H1 (cell line): Measurements from ENCODE around the gene LOXHD1. TPM values are rescaled to one million over a fixed set of nuclear protein-coding genes. Genes with fewer than 3 reads are reported as not detected.

ENCODE experiments used
- CTCF ChIA-PET: fragments of 300-600 bp; sonication (Branson Sonifier 250); formaldehyde crosslinking; loops from one replicate; lab custom pipeline; 2021; ENCODE audit not compliant: partially characterized antibody; lab: Charles Lee
- POLR2A ChIA-PET: fragments of 300-600 bp; sonication (Branson Sonifier 250); formaldehyde crosslinking; loops from one replicate; lab custom pipeline; 2021; ENCODE audit warnings: inconsistent platforms; ENCODE audit not compliant: partially characterized antibody; lab: Charles Lee
- DNase-seq, 2 experiments: peaks; one replicate each; pipeline versions ENCODE4 v3.0.0 to v3.0.0-alpha.2; 2010 to 2022; ENCODE audit warnings: low spot score in 2 of 2, low read depth in 1 of 2, mixed read lengths in 1 of 2
- FAIRE-seq: peaks from 2 replicates; lab custom pipeline; 2011; peaks lifted over from hg19 to GRCh38; lab: Jason Lieb, UNC
- H2AFZ ChIP-seq: 2 replicates; pipeline ENCODE4 v1.8.1; 2012; ENCODE audit warnings: low read length, inconsistent platforms
- H2AK5ac ChIP-seq: 2 replicates; pipeline ENCODE4 v1.6.1; 2013; ENCODE audit warnings: low read depth, low read length
- H2BK120ac ChIP-seq: replicated peaks from 2 replicates; pipeline ENCODE3; 2013; ENCODE audit warnings: low read depth, low read length, inconsistent platforms
- H2BK12ac ChIP-seq: 2 replicates; pipeline ENCODE4 v1.6.1; 2013; ENCODE audit warnings: low read depth, low read length
- H2BK15ac ChIP-seq: 2 replicates; pipeline ENCODE4 v1.6.1; 2013; ENCODE audit warnings: low read length
- H2BK20ac ChIP-seq: 2 replicates; pipeline ENCODE4 v1.6.1; 2013; ENCODE audit warnings: low read length
- H2BK5ac ChIP-seq: 2 replicates; pipeline ENCODE4 v1.6.1; 2013; ENCODE audit warnings: low read depth, low read length
- H3K14ac ChIP-seq: 2 replicates; pipeline ENCODE4 v1.6.1; 2013; ENCODE audit warnings: inconsistent platforms; ENCODE audit not compliant: insufficient read length
- H3K18ac ChIP-seq: 2 replicates; pipeline ENCODE4 v1.6.1; 2013; ENCODE audit warnings: low read length; ENCODE audit errors: extremely low read depth
- H3K23ac ChIP-seq: 2 replicates; pipeline ENCODE4 v1.6.1; 2013; ENCODE audit warnings: inconsistent platforms; ENCODE audit not compliant: insufficient read length
- H3K23me2 ChIP-seq: 2 replicates; pipeline ENCODE4 v1.6.1; 2013; ENCODE audit warnings: low read depth, low read length
- H3K27ac ChIP-seq: 2 replicates; pipeline ENCODE4 v1.6.1; 2011; ENCODE audit warnings: low read depth, low read length, inconsistent platforms
- H3K27me3 ChIP-seq, 4 experiments: replicated peaks in 1 of 4; 1 replicate in 1 of 4; 2 replicates in 3 of 4; pipeline versions ENCODE4 v1.6.1 to v1.8.1; 2011 to 2013; ENCODE audit warnings: low read length in 3 of 4, mild to moderate bottlenecking in 3 of 4, inconsistent platforms in 2 of 4, mixed read lengths in 2 of 4, moderate library complexity in 1 of 4; ENCODE audit not compliant: control insufficient read depth in 3 of 4, insufficient read depth in 3 of 4; ENCODE audit errors: extremely low read depth in 1 of 4
- H3K36me3 ChIP-seq, 4 experiments: 2 replicates each; pipeline versions ENCODE4 v1.6.1 to v1.8.1; 2011 to 2013; ENCODE audit warnings: mild to moderate bottlenecking in 4 of 4, low read length in 3 of 4, moderate library complexity in 2 of 4, control low read depth in 1 of 4, inconsistent platforms in 1 of 4; ENCODE audit not compliant: insufficient read depth in 4 of 4, control insufficient read depth in 2 of 4
- H3K4ac ChIP-seq: replicated peaks from 2 replicates; pipeline ENCODE3; 2013; ENCODE audit warnings: low read length, low read depth, mixed read lengths, inconsistent platforms; ENCODE audit not compliant: insufficient read length
- H3K4me1 ChIP-seq, 4 experiments: replicated peaks in 1 of 4; 1 replicate in 1 of 4; 2 replicates in 3 of 4; pipeline versions ENCODE4 v1.6.1 to v1.8.1; 2011 to 2013; ENCODE audit warnings: low read length in 3 of 4, inconsistent platforms in 2 of 4, mixed read lengths in 1 of 4; ENCODE audit not compliant: insufficient read depth in 4 of 4, control insufficient read depth in 3 of 4
- H3K4me2 ChIP-seq, 2 experiments: 2 replicates each; pipeline versions ENCODE4 v1.6.1 to v1.8.1; 2011 to 2013; ENCODE audit warnings: low read depth in 2 of 2, low read length in 2 of 2, control low read depth in 1 of 2, inconsistent platforms in 1 of 2, mild to moderate bottlenecking in 1 of 2; ENCODE audit not compliant: insufficient read depth in 1 of 2
- H3K4me3 ChIP-seq, 4 experiments: fragments of 200-600, 300-600 bp in 1 of 4; sonication (generic), shearing (Covaris generic), sonication (Bioruptor Twin) in 1 of 4; 2 replicates each; pipeline versions ENCODE4 v1.5.1 to v1.8.1; 2011 to 2016; ENCODE audit warnings: low read length in 4 of 4, low read depth in 3 of 4, control low read depth in 2 of 4, inconsistent platforms in 2 of 4, mild to moderate bottlenecking in 2 of 4, mixed read lengths in 1 of 4, moderate library complexity in 1 of 4; ENCODE audit not compliant: insufficient read depth in 2 of 4; ENCODE audit errors: extremely low read depth in 1 of 4
- H3K56ac ChIP-seq: replicated peaks from 2 replicates; pipeline ENCODE3; 2013; ENCODE audit warnings: low read depth, mild to moderate bottlenecking, mixed read lengths, low read length, inconsistent platforms; ENCODE audit not compliant: insufficient read length
- H3K79me1 ChIP-seq: 2 replicates; pipeline ENCODE4 v1.6.1; 2013; ENCODE audit warnings: low read depth, low read length, control low read depth
- H3K79me2 ChIP-seq, 2 experiments: 2 replicates each; pipeline versions ENCODE4 v1.6.1 to v1.8.1; 2012 to 2013; ENCODE audit warnings: low read length in 2 of 2, mild to moderate bottlenecking in 2 of 2, inconsistent platforms in 1 of 2; ENCODE audit not compliant: insufficient read depth in 2 of 2, control insufficient read depth in 1 of 2
- H3K9ac ChIP-seq, 4 experiments: replicated peaks in 1 of 4; 1 replicate in 1 of 4; 2 replicates in 3 of 4; pipeline versions ENCODE4 v1.6.1 to v1.8.1; 2011 to 2013; ENCODE audit warnings: low read depth in 3 of 4, low read length in 3 of 4, control low read depth in 2 of 4, mild to moderate bottlenecking in 2 of 4, moderate library complexity in 2 of 4, inconsistent platforms in 1 of 4; ENCODE audit errors: extremely low read depth in 1 of 4
- H3K9me3 ChIP-seq, 2 experiments: 2 replicates each; pipeline versions ENCODE4 v1.6.1 to v1.8.1; 2012 to 2013; ENCODE audit warnings: mild to moderate bottlenecking in 2 of 2, moderate library complexity in 2 of 2, control low read depth in 1 of 2, inconsistent platforms in 1 of 2, low read depth in 1 of 2, low read length in 1 of 2, mixed read lengths in 1 of 2; ENCODE audit not compliant: insufficient read depth in 2 of 2
- H4K20me1 ChIP-seq, 2 experiments: replicated peaks in 1 of 2; 2 replicates each; pipeline versions ENCODE3 to v1.8.1; 2011 to 2013; ENCODE audit warnings: inconsistent platforms in 2 of 2, low read length in 2 of 2, mild to moderate bottlenecking in 1 of 2; ENCODE audit not compliant: insufficient read depth in 2 of 2, control insufficient read depth in 1 of 2
- H4K5ac ChIP-seq: 2 replicates; pipeline ENCODE4 v1.6.1; 2013; ENCODE audit warnings: low read length, low read depth, mixed read lengths, inconsistent platforms; ENCODE audit not compliant: insufficient read length
- H4K8ac ChIP-seq: 2 replicates; pipeline ENCODE4 v1.8.0; 2013; ENCODE audit warnings: mild to moderate bottlenecking, moderate library complexity, low read length, inconsistent platforms; ENCODE audit not compliant: insufficient read depth; ENCODE audit errors: extremely low read depth
- H4K91ac ChIP-seq: replicated peaks from 2 replicates; pipeline ENCODE3; 2013; ENCODE audit warnings: low read length, mixed read lengths, inconsistent platforms; ENCODE audit not compliant: insufficient read length
- ATF3 ChIP-seq: IDR thresholded peaks from 2 replicates; pipeline ENCODE4 v1.6.1; 2011; ENCODE audit warnings: low read depth, mild to moderate bottlenecking, low read length; ENCODE audit not compliant: insufficient read depth
- RFX5 ChIP-seq: IDR thresholded peaks from 2 replicates; pipeline ENCODE4 v1.6.1; 2011; ENCODE audit warnings: low read depth, low read length, improper control_type of control experiment, borderline replicate concordance
- SIRT6 ChIP-seq: IDR thresholded peaks from one replicate; pipeline ENCODE4 v1.7.1; 2012; ENCODE audit warnings: low read length, inconsistent platforms
- SIX5 ChIP-seq: IDR thresholded peaks from 2 replicates; pipeline ENCODE4 v1.6.1; 2011; ENCODE audit warnings: mild to moderate bottlenecking, low read depth, low read length
- YY1 ChIP-seq: IDR thresholded peaks from 2 replicates; pipeline ENCODE4 v1.6.1; 2011; ENCODE audit warnings: low read depth, mild to moderate bottlenecking, low read length
- WGBS, 2 experiments: shearing (Covaris generic) in 1 of 2; methylation state at CpG; one replicate each; pipeline versions ENCODE4 v1.1.6 to v1.1.7; 2013 to 2015; ENCODE audit warnings: low lambda C conversion rate in 2 of 2, mixed read lengths in 2 of 2, inconsistent platforms in 1 of 2, low coverage in 1 of 2, missing lambda C conversion rate in 1 of 2; ENCODE audit not compliant: insufficient replicate concordance in 2 of 2, insufficient coverage in 1 of 2, insufficient read length in 1 of 2; ENCODE audit errors: extremely low coverage in 1 of 2, missing lambda C conversion rate in 1 of 2; 5-methylcytosine and 5-hydroxymethylcytosine counted together
- polyA plus RNA-seq, 7 experiments: library from polyadenylated mRNA; depleted of rRNA in 3 of 7; stranded (reverse) in 5 of 7; unstranded in 2 of 7; fragments of >200 nt in 5 of 7; fragments of 200-250 nt in 2 of 7; gene quantifications; 1 replicate in 5 of 7; 2 replicates in 1 of 7; 4 replicates in 1 of 7; pipeline versions ENCODE4 v1.2.1 to v1.2.3, GENCODE V29; 2011 to 2013; ENCODE audit warnings: missing spikeins in 2 of 7, mixed read lengths in 2 of 7
- total RNA-seq: library from RNA; stranded (reverse); fragmentation: NEBNext Ultra II Directional; extraction: Animal tissue kit (Norgen Biotek cat#: 25700); gene quantifications from 2 replicates; pipeline ENCODE4 v1.2.1, GENCODE V29; 2021

The LOXHD1 gene
- total and polyA plus RNA-seq, 2 of the 8 experiments (the other 6 are each of a cell fraction or from before 2014, with no cell fraction given): 0.02 TPM; not detected in 1

DNA sequence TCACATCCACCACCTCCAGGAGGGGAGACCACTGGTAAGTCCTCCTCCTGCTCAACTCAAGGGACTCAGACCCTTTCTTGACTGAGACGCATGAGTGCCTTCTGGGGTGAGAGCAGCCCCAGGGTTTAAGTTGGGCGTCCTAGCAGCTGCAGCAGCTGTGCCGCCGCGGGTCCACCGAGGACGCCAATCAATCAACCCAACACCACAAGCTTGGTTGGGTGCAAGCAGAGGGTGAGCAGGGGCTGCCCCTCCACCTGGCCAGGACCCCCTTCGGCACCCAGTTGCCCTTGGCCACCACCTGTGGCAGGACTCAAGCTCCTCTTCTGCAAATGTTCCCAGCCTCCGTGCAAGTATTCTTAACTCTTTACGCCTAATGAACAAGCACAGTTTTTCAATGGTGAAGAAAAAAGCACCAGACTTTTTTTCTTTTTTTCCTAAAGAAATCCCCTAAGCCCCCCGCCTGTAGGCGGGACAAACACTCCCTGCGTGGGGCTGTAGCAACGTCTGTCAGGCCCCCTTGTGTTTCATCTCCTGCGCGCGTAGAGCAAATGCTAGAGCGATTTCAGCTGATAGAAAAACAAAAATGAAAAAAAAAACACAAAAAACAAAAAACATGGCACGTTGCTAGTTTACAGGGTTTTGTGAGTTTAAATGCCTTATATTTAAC lies 197.1 kb downstream of the LOXHD1 start:
- H3K23ac ChIP-seq: no peak overlapping the region
- DNase-seq (no peak), FAIRE-seq (no peak)
- no peak overlapping the region for H3K9ac ChIP-seq
- H3K4ac ChIP-seq: no peak overlapping the region
- POLR2A ChIA-PET: interaction anchor here (0.6 to 1.5 kb wide), 3 partner anchors 8 to 109 kb away, joined by 3 to 5 read pairs (median 4); no protein-coding TSS in a partner anchor
- H2BK120ac ChIP-seq: no peak overlapping the region
- H3K4me2 ChIP-seq: no peak overlapping the region
- H3K9me3 ChIP-seq: no peaks in the 10 kb centered on the region
- H3K4me3 ChIP-seq: no peak overlapping the region
- H2BK5ac ChIP-seq: no peak overlapping the region
- no peak overlapping the region for H2AK5ac ChIP-seq
- H3K79me1 ChIP-seq: no peaks in the 10 kb centered on the region
- no peak overlapping the region for H2BK20ac ChIP-seq
- no peak overlapping the region for H3K27ac ChIP-seq
- H3K56ac ChIP-seq: no peak overlapping the region
- CTCF ChIA-PET: interaction anchor here (1.0 to 4.1 kb wide), 9 partner anchors 10 to 178 kb away, joined by 3 to 30 read pairs (median 9); no protein-coding TSS in a partner anchor
- H3K79me2 ChIP-seq: no peaks in the 10 kb centered on the region
- no peak overlapping the region for H2BK15ac ChIP-seq
- no peak for TF ChIP-seq YY1
- no peak for TF ChIP-seq SIX5
- TF ChIP-seq ATF3: no peak
- TF ChIP-seq RFX5: no peak
- TF ChIP-seq SIRT6: no peak
- TF ChIP-seq, all 59 proteins: peak for 0
- H4K8ac ChIP-seq: no peak overlapping the region
- H3K23me2 ChIP-seq: no peaks in the 10 kb centered on the region
- no peaks in the 10 kb centered on the region for H3K27me3 ChIP-seq
- H4K91ac ChIP-seq: no peak overlapping the region
- no peak overlapping the region for H2AFZ ChIP-seq
- no peak overlapping the region for H2BK12ac ChIP-seq
- peaks cover 5 to 19% (median 13%) of the 10 kb centered on the region in 4 experiments for H3K4me1 ChIP-seq
- no peak overlapping the region for H3K14ac ChIP-seq
- no peak overlapping the region for H3K18ac ChIP-seq
- H4K20me1 ChIP-seq: no peaks in the 10 kb centered on the region
- no peaks in the 10 kb centered on the region for H3K36me3 ChIP-seq
- no peak overlapping the region for H4K5ac ChIP-seq
- WGBS, 2 experiments: 91% methylated on average over 19 of the region's 19 CpGs; no CpG with 5 or more reads in 1 of the 2 experiments
